GM13977 (cell line): ENCODE data around the gene SLC44A3.
"Not testable (repeated sequence)": the region's sequence is repeated elsewhere in the genome, so short reads cannot be mapped to it uniquely, and the experiment has no call there.

Experiments
- DNase-seq: peaks from one replicate; pipeline ENCODE4 v3.0.0; 2012; ENCODE audit warnings: low spot score
- in situ Hi-C: fragments of 300-500 bp; cut with MboI; formaldehyde crosslinking; loops from one replicate; pipeline ENCODE4 v1.12.0; 2022; ENCODE audit warnings: low sequenced_read_pairs, low pct_unique_long_range_greater_than_20kb, mixed read lengths, inconsistent platforms; ENCODE audit not compliant: unreplicated experiment
- TF ChIP-seq, protein P1 (sequence below): IDR thresholded peaks from 2 replicates; pipeline ENCODE4 v1.5.1; 2012; ENCODE audit warnings: mild to moderate bottlenecking, control low read depth; ENCODE audit not compliant: insufficient read depth; ENCODE audit errors: extremely low read depth, missing control alignments

The SLC44A3 gene

DNA sequence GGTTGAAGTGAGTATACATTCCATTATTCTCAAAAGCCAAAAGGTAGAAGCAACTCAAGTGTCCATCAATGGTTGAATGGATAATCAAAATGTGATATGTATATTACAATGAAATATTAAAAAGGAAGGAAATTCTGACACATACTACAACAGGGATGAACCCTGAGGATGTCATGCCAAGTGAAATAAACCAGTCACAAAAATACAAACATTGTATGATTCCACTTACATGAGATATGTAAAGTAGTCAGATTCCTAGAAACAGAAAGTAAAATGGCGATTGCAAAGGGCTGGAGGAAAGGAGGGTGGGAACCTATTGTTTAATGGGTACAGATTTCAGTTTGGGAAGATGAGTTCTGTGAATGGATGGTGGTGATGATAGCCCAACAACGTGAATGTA lies 5.8 kb downstream of the SLC44A3 start:
- in situ Hi-C loops, result no loop called here
- TF ChIP-seq, protein P1, sequence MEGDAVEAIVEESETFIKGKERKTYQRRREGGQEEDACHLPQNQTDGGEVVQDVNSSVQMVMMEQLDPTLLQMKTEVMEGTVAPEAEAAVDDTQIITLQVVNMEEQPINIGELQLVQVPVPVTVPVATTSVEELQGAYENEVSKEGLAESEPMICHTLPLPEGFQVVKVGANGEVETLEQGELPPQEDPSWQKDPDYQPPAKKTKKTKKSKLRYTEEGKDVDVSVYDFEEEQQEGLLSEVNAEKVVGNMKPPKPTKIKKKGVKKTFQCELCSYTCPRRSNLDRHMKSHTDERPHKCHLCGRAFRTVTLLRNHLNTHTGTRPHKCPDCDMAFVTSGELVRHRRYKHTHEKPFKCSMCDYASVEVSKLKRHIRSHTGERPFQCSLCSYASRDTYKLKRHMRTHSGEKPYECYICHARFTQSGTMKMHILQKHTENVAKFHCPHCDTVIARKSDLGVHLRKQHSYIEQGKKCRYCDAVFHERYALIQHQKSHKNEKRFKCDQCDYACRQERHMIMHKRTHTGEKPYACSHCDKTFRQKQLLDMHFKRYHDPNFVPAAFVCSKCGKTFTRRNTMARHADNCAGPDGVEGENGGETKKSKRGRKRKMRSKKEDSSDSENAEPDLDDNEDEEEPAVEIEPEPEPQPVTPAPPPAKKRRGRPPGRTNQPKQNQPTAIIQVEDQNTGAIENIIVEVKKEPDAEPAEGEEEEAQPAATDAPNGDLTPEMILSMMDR, result no peak
- DNase-seq, result no peak

DNA sequence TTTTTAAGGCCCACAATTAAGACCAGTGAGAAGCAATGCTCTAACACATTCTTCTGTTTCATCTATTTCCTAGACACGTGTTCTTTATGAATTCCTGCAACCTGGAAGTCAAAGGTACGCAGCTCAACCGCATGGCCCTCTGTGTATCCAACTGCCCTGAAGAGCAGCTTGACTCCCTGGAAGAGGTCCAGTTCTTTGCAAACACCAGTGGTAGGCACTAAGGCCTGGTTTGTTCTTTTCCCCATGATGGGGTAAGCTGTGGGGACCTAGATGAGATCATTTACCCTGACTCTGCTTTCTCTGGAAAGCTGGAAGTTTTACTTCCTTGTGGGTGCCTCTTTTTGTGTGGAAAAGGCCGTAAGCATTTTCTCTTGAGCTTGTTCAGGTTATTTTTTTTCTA lies 7.3 kb downstream of the SLC44A3 start:
- TF ChIP-seq, protein P1, result no peak
- no peak for DNase-seq
- in situ Hi-C loops, result no loop called here

DNA sequence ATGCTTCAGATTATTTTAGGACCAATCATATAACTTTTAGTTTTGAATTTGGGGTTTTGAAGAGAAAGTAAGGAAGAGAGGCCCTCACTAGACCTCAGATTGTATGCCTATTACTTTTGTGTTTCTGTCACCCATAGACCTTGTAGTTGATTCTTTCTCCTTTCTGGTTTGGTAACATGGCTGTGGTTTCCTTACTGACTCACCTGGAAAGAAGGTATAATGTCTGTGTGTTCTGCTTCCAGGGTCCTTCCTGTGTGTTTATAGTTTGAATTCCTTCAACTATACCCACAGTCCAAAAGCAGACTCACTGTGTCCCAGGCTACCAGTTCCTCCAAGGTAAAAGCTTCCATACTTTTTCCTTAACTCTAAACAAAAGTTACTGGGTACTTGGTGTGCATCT lies 8.1 kb downstream of the SLC44A3 start:
- in situ Hi-C loops, result no loop called here
- TF ChIP-seq, protein P1, result no peak
- DNase-seq, result no peak

DNA sequence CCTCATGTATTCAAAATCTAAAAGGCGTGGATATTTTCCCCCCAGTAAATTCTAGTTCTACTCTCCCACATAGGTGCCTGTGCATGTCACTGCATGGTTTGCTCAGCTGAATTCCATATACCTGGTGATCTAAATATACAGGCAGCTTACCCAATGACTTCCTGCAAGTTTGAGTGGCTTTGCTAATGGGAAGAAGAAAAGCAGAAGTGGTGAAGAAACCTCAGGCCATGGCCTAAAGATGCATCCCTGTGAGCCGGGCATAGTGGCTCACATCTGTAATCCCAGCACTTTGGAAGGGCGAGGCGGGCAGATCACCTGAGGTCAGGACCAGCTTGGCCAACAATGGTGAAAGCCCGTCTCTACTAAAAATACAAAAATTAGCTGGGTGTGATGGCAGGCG lies 11.5 kb downstream of the SLC44A3 start:
- in situ Hi-C loops, result no loop called here
- no peak for DNase-seq
- TF ChIP-seq, protein P1, result no peak

DNA sequence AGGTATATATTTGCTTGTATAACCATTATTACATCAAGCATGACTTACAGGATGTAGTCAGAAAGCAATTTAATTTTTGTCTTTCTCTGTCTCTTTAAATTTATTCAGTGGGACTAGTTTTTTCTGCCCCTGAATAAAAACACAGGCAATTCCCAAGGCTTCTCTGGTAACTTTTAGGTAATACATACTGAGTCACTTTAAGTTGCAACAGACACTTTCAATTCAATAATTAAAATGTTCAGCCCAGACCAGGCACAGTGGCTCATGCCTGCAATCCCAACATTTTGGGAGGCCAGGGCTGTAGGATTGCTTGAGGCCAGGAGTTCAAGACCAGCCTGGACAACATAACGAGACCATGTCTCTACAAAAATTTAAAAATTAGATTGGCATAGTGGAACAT lies 12.3 kb downstream of the SLC44A3 start:
- DNase-seq, result no peak
- in situ Hi-C loops, result no loop called here
- TF ChIP-seq, protein P1, result no peak

DNA sequence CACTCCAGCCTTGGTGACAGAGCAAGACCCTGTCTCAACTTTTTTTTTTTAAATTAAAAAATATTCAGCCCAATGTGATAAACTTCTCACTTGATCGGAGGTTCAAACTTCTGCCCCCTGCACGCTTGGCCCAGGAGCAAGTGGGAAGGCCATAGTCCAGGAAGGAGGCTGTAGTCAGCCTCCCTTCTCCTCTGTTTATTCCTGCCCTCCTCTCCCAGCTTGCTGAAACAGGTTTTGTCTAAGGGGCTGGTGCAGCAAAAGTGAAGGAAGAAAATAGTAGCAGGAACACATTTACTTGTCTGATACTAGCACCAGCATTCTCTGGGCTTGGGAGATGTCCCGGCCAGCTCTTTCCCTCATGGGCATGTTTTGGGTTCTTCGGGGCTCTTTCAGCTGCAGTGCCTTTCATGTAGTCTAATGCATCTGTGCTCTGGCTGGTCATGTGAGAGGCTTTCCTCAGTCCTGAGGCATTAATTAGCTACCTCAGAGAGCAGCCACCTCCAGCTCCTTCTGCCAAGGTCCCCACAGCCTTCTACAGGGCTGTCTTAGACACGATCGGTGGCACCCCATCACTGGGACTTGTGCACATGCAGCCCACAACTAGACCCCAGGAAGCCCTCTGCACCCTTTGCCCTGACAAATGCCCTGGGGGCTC lies 12.9 kb downstream of the SLC44A3 start:
- no peak for DNase-seq
- TF ChIP-seq, protein P1, result no peak
- in situ Hi-C loops, result no loop called here

DNA sequence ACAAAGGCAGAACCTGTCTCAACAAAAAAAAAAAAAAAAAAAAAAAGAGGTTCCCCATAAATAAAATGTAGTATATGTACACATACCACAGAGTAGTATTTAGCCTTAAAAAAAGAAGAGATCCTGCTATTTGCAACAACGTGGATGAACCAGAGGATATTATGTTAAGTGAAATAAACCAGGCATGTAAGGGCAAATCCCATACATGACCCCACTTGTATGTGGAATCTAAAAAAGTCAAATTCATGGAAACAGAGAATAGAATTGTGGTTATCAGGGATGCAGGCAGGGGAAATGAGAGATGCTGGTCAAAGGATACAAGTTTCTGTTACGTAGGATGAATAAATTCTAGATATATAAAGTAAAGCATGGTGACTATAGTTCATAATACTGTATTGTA lies 16.7 kb downstream of the SLC44A3 start:
- in situ Hi-C loops, result no loop called here
- DNase-seq, result no peak
- TF ChIP-seq, protein P1, result no peak

DNA sequence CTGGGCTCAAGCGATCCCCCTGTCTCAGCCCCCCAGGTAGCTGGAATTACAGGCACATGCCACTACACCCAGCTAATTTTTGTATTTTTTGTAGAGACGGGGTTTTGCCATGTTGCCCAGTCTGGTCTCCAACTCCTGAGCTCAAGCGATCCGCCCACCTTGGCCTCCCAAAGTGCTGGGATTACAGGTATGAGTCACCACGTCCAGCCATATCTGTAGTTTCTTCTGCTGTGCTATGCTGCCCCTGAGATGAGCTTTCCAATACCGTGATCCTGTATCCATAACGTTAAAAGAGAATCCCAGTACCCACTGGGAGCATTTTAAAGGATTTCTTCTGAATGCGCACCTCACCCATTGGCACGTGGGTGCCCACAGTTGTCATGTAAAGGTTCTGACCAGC lies 20.2 kb downstream of the SLC44A3 start:
- in situ Hi-C loops, DNase-seq: not testable (repeated sequence)
